ENCODE measurements around the gene USF3. TPM values are rescaled to one million over a fixed set of nuclear protein-coding genes. Genes with fewer than 3 reads are reported as not detected.
A peak's percentile ranks its signal among the peaks of the same experiment; 100 is the strongest.

USF3 gene
- total RNA-seq, 1 experiment from 2014 or later = 10.9 TPM

GRCh38 chr3:113664523-113665094, 31.8 kb downstream of the USF3 start:
- ChIA-PET CTCF (no interaction called here), POLR2A (no interaction called here)
- BruUV-seq (replicated peaks) = no TSS peak
- Mint-ChIP-seq H3K27ac (ENCODE audit: unreplicated experiment) (peak overlapping the region; percentile 36), H3K36me3 (ENCODE audit: insufficient read depth, unreplicated experiment) (peaks cover 17% of the 10 kb centered on the region), H3K4me3 (ENCODE audit: unreplicated experiment) (no peak overlapping the region), H3K9me3 (ENCODE audit: unreplicated experiment) (no peaks in the 10 kb centered on the region), H3K27me3 (ENCODE audit: insufficient read depth, unreplicated experiment) (no peaks in the 10 kb centered on the region), H3K4me1 (ENCODE audit: low read depth, unreplicated experiment) (peaks cover 20% of the 10 kb centered on the region)
- Histone ChIP-seq H3K36me3 (ENCODE audit: control insufficient read depth, insufficient read depth, low read length) (peaks cover 2% of the 10 kb centered on the region; the same call in 1 of the 2 replicates), H3K4me3 (ENCODE audit: low read depth, low read length) (no peak overlapping the region), H3K4me1 (peaks cover 30% of the 10 kb centered on the region), H3K9me3 (no peaks in the 10 kb centered on the region), H3K27me3 (replicated peaks; ENCODE audit: control insufficient read depth, insufficient read depth, low read length) (no peaks in the 10 kb centered on the region)
- no peak for DNase-seq
- TF ChIP-seq, protein P1, sequence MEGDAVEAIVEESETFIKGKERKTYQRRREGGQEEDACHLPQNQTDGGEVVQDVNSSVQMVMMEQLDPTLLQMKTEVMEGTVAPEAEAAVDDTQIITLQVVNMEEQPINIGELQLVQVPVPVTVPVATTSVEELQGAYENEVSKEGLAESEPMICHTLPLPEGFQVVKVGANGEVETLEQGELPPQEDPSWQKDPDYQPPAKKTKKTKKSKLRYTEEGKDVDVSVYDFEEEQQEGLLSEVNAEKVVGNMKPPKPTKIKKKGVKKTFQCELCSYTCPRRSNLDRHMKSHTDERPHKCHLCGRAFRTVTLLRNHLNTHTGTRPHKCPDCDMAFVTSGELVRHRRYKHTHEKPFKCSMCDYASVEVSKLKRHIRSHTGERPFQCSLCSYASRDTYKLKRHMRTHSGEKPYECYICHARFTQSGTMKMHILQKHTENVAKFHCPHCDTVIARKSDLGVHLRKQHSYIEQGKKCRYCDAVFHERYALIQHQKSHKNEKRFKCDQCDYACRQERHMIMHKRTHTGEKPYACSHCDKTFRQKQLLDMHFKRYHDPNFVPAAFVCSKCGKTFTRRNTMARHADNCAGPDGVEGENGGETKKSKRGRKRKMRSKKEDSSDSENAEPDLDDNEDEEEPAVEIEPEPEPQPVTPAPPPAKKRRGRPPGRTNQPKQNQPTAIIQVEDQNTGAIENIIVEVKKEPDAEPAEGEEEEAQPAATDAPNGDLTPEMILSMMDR (IDR thresholded peaks at IDR 0.05; ENCODE audit: insufficient read depth in 1 of 2, low read depth in 1 of 2, low read length in 1 of 2, severe bottlenecking in 1 of 2, unreplicated experiment in 1 of 2) = no peak
- intact Hi-C loops (cut with micrococcal nuclease; ENCODE audit: unreplicated experiment) = no loop called here

DNA sequence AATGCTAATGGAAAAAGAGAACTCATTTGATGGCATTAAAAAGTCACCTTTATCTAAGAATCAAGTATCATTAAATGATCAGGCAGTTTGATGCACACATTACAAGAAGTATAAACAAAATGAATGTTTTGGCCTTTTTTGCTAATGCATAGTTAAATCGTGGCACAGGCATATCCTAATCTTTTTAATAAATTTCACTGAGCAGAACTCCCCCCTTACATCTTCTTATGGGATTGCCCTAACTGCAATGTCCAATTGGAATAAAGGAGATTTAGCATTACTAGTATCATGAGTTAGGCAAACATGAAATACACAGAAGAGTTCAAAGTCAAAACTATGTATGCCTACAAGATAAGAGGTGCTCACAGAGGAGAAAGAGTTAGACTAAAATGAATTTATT, 32.7 kb downstream of the USF3 start:
- Histone ChIP-seq H3K27me3 (replicated peaks; ENCODE audit: control insufficient read depth, insufficient read depth, low read length) (no peaks in the 10 kb centered on the region), H3K36me3 (ENCODE audit: control insufficient read depth, insufficient read depth, low read length) (peaks cover 3% of the 10 kb centered on the region), H3K9me3 (no peaks in the 10 kb centered on the region), H3K4me1 (peaks cover 30% of the 10 kb centered on the region), H3K4me3 (ENCODE audit: low read depth, low read length) (no peak overlapping the region)
- intact Hi-C loops (cut with micrococcal nuclease; ENCODE audit: unreplicated experiment) = loop anchor here (1.0 kb wide), 1 partner anchor 33 kb away; the partner anchor contains the start of gene USF3
- BruUV-seq (replicated peaks) = no TSS peak
- peaks cover 22% of the 10 kb centered on the region for H3K36me3 Mint-ChIP-seq (ENCODE audit: insufficient read depth, unreplicated experiment)
- ChIA-PET CTCF (interaction anchor here (0.8 kb wide), 1 partner anchor 81 kb away, joined by 3 read pairs; no protein-coding TSS in a partner anchor), POLR2A (no interaction called here)
- H3K27ac Mint-ChIP-seq (ENCODE audit: unreplicated experiment) = no peak overlapping the region
- DNase-seq = no peak
- H3K9me3 Mint-ChIP-seq (ENCODE audit: unreplicated experiment) = no peaks in the 10 kb centered on the region
- TF ChIP-seq, protein P1 (IDR thresholded peaks at IDR 0.05; ENCODE audit: insufficient read depth in 1 of 2, low read depth in 1 of 2, low read length in 1 of 2, severe bottlenecking in 1 of 2, unreplicated experiment in 1 of 2) = no peak
- H3K27me3 Mint-ChIP-seq (ENCODE audit: insufficient read depth, unreplicated experiment) = no peaks in the 10 kb centered on the region
- peak overlapping the region; percentile 39 for H3K4me3 Mint-ChIP-seq (ENCODE audit: unreplicated experiment)
- peaks cover 20% of the 10 kb centered on the region for H3K4me1 Mint-ChIP-seq (ENCODE audit: low read depth, unreplicated experiment)

GRCh38 chr3:113663324-113663750, 33.1 kb downstream of the USF3 start:
- H3K36me3 ChIP-seq (ENCODE audit: control insufficient read depth, insufficient read depth, low read length) = peaks cover 3% of the 10 kb centered on the region
- no TSS peak for BruUV-seq (replicated peaks)
- Mint-ChIP-seq H3K27me3 (ENCODE audit: insufficient read depth, unreplicated experiment) (no peaks in the 10 kb centered on the region), H3K4me3 (ENCODE audit: unreplicated experiment) (peak overlapping the region; percentile 39), H3K36me3 (ENCODE audit: insufficient read depth, unreplicated experiment) (peaks cover 22% of the 10 kb centered on the region), H3K9me3 (ENCODE audit: unreplicated experiment) (no peaks in the 10 kb centered on the region), H3K27ac (ENCODE audit: unreplicated experiment) (peak overlapping the region; percentile 75), H3K4me1 (ENCODE audit: low read depth, unreplicated experiment) (peaks cover 20% of the 10 kb centered on the region)
- H3K27me3 ChIP-seq (replicated peaks; ENCODE audit: control insufficient read depth, insufficient read depth, low read length) = no peaks in the 10 kb centered on the region
- ChIA-PET CTCF (interaction anchor here (0.8 kb wide), 1 partner anchor 82 kb away, joined by 3 read pairs; no protein-coding TSS in a partner anchor), POLR2A (interaction anchor here (1.1 kb wide), 1 partner anchor 33 kb away, joined by 3 read pairs; the partner anchor contains the start of gene USF3)
- TF ChIP-seq, protein P1 (IDR thresholded peaks at IDR 0.05; ENCODE audit: insufficient read depth in 1 of 2, low read depth in 1 of 2, low read length in 1 of 2, severe bottlenecking in 1 of 2, unreplicated experiment in 1 of 2) = no peak
- intact Hi-C loops (cut with micrococcal nuclease; ENCODE audit: unreplicated experiment) = loop anchor here (1.0 kb wide), 1 partner anchor 33 kb away; the partner anchor contains the start of gene USF3
- H3K4me3 ChIP-seq (ENCODE audit: low read depth, low read length) = no peak overlapping the region
- no peaks in the 10 kb centered on the region for H3K9me3 ChIP-seq
- peaks cover 30% of the 10 kb centered on the region for H3K4me1 ChIP-seq
- DNase-seq = peak; percentile 43 to 67
